IPS-NIHi11 (cell line): ENCODE data around the gene C1orf141.
"Not testable (repeated sequence)": the region's sequence is repeated elsewhere in the genome, so short reads cannot be mapped to it uniquely, and the experiment has no call there.

Experiments
- DNase-seq: peaks from one replicate; pipeline ENCODE4 v3.0.0; 2012; ENCODE audit warnings: mixed read lengths, low spot score

Gene C1orf141

DNA sequence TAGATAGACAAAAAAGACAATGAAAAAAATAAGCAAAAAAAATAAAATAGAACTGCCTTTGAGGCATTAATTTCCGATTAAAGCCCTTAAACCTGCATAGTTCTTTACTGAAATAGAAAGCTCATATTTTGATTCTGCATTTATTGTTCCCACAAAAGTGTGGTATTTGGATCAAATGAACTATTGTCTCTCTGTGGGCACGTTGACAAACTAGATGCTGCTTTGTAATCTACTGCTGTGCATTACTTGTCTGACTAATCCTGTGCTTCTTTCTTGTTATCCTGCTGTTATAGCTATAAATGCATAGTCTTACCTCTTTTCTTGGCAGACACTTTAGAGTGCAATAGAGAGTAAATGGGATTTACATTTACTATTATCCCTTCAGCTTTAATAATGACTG lies 49.4 kb downstream of the C1orf141 start:
- DNase-seq: no peak

GRCh38 chr1:67084765-67085318 lies 49.9 kb downstream of the C1orf141 start:
- no peak for DNase-seq

GRCh38 chr1:67078291-67078690 lies 56.5 kb downstream of the C1orf141 start:
- DNase-seq: no peak

DNA sequence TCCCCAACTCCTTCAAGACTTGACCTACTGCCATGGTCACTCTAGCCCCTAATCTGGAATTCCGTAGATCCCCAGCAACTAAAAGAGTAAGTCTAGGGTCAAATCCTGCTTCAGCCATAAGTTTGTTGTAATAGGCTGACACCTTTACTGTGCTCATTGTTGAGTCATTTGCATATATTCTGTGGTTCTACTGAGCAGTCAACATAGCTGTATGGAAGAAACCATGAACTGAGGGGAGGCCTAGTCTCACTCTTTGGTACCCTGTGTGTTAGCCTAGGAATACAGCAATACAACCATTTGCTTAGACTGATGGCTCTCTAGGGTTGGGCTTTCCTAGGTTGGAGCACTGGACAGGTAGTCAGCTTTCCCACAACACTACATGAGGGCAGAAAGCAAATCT lies 57.2 kb downstream of the C1orf141 start:
- no peak for DNase-seq

GRCh38 chr1:67072749-67073148 lies 62.0 kb downstream of the C1orf141 start:
- DNase-seq: no peak

DNA sequence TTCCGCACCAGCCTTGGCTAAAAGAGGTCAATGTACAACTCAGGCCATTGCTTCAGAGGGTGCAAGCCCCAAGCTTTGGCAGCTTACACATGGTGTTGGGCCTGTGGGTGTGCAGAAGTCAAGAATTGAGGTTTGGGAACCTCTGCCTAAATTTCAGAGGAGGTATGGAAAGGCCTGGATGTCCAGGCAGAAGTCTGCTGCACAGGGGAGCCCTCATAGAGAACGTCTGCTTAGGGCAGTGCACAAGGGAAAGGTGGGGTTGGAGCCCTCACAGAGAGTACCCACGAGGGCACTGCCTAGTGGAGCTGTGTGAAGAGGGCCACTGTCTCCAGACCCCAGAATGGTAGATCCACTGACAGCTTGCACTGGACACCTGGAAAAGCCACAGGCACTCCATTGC lies 67.1 kb downstream of the C1orf141 start:
- DNase-seq: not testable (repeated sequence)

- DNase-seq: no peak
Observed at GRCh38 chr1:67062412-67062811, 72.4 kb downstream of the C1orf141 start.

- DNase-seq: no peak
Observed at GRCh38 chr1:67061266-67061665, 73.5 kb downstream of the C1orf141 start.

GRCh38 chr1:67060811-67061218 lies 74.0 kb downstream of the C1orf141 start:
- no peak for DNase-seq

DNA sequence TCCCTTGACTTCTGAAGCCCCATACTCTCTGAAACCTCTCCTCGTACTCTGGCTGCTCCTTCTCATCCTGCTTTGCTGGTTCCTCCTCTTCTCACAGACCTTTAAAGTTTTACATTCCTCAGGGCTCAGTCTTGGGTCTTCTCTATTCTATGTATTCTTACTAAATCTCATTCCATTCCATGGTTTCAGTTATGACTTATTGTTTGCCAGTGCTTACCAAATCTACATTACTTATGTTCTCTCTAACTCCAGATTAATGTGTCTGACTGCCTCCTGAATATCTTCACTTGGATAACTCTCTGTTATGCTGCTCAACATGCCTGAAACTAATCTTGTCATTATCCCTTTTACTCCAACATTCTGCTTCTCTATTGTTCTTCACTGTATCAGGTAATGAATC lies 75.4 kb downstream of the C1orf141 start:
- no peak for DNase-seq

DNA sequence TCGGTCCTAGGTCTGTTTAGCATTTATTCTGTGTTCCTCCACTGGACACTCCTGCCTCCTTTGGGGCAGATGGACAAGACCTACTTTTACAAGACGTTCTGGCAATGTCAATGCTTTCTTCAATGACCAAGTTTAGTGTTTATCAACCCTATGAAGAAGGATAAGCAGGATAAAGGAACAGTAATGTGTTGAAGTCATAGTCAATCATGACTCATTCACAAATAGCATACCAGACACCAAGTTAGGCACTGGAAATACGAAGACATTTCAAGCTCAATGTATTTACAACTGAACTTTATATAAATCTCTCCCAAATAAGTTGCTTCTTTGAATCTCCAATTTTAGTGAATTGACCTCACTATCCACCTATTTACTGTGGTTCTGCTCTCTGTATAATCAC lies 76.0 kb downstream of the C1orf141 start:
- DNase-seq: no peak

DNA sequence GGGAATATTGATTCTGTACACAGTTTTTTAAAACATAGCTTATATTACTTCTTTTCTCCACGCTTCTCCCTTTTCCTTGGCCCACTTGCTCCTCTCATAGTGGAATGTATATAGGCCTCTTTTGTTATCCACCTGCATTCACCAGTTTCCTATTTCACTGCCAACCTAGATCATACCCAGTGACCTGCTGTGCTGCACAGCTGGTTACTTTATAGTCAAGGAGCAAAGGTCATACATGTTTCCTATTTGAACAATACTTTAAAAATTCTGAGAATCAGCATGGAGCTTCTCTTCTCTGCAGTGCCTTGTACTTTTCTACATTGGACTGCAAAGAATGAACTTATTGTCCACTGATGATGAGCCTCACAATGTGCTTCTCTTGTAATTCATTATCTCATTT lies 76.5 kb downstream of the C1orf141 start:
- DNase-seq: no peak

DNA sequence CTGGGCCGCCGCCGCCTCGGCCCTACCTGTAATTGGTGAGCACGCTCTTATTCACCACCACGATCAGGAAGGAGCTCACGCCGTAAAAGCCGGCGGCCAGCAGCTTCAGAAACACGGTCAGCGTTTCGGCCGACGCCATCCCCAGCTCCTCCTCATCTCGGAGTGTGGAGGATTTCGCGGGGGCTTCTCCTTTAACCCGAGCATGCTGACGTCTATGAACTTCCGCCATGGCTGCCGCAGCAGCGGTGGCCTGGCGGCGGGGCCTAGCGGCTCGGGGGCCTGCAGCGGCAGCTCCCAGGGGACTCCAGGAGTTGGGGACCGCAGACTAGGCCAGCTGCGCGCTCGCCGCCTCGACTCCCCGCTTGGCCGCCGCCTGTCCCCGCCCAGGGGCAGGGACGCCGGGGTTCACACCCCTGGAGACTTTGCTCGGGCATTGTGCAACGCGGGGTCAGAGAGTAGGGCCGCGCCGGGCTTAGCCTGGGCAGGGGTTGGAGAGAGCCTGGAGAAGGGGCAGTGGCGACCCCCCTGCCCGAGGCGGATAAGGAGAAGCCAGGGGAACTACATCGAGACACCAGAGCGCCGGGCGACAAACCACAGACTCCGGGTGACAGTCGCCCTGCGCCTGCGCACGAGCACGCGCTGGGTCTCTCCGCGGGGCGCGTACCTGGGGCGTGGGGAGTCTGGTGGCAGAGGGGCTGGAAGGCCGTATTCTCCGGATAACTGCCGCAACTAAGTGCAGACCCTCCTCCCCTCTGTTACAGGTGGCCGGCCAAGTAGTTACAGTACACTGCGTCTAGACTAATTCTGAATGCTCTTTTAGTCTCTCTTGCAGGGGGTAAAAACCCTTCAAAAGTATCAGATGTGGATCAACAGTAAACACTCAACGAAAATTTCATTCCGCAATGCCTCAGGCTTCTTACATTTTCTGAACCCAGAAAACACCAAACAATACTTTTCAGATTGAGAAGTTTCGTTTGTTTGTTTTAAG lies 80.7 kb downstream of the C1orf141 start, which contains the start of gene SLC35D1:
Gene SLC35D1 (minus strand): TSS at position 364 of the 988 bp plus-strand sequence. CDS start 135 bp downstream, at position 229.
- DNase-seq: peak; percentile 88

DNA sequence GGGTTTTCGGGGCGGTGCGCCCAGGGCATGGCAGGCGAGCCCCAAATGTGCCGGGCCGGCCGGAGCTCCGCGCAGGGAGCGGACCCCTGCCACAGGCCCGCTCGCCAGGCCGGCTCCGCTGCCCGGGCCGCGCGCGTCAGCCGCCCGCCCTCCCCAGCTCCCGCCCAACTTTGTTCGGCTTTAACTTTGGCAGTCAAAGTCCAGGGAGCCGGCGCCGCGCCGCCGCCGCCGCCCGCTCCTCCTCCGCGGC lies 81.3 kb downstream of the C1orf141 start:
- DNase-seq: peak; percentile 83

DNA sequence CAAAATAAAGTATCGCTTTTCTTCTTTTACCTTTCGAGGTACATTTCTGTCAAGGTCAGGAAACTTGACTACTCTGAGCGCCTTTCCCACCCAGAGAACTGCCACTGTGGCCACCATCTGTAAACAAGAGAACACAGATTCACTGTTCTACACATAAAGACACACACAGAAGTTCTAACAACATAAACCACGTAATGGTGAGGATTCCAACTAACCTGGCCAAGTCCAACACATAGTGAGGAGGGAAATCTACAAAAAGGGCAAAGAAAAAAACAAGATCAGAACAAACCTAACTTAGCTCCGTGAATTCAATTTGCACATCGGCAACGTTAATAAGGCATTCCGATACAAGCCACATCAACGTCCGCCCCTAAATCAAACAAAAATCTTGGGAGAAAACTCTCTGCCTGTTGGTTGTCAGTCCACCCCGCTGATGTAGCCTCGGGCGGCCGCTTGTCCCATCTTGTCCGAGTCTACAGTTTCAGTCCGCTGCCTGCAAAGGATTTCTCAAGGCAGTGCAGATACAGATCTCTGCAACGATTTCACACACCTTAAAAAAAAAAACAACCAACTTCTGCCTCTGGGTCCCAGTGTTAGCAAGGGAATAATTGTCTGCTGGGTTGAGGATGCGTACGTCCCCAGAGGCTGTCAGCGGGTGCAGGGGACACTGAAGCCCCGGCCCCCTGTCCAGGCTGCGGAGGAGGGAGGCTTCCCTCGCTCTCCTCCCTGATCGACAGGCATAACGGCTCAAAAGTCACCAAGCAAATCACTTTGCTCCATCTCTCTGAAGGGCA lies 81.8 kb downstream of the C1orf141 start:
- peak; percentile 44 for DNase-seq

DNA sequence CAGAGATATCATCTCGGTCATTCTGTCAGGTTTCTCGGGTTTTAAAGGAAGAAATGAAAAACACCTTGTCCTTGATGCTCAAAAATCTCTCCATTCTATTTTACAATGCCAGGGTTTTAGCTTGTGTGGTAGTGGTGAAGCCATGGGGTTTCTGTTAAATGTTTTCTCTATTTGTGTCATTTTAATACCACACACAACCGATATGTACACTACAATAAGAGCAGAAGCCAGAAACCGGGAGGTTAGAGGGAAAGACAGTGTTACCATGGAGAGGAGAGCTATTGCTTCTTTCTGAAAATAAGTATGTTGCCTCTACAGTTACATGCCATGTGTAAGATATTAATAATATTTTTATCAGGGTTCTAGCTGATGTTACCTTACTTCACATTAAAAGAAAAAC lies 83.6 kb downstream of the C1orf141 start:
- DNase-seq: no peak

GRCh38 chr1:67044631-67045270 lies 90.0 kb downstream of the C1orf141 start:
- DNase-seq: no peak

- DNase-seq: no peak
Observed at GRCh38 chr1:67043366-67043765, 91.4 kb downstream of the C1orf141 start.
